ENCODE measurements around the gene THAP2.

DNA sequence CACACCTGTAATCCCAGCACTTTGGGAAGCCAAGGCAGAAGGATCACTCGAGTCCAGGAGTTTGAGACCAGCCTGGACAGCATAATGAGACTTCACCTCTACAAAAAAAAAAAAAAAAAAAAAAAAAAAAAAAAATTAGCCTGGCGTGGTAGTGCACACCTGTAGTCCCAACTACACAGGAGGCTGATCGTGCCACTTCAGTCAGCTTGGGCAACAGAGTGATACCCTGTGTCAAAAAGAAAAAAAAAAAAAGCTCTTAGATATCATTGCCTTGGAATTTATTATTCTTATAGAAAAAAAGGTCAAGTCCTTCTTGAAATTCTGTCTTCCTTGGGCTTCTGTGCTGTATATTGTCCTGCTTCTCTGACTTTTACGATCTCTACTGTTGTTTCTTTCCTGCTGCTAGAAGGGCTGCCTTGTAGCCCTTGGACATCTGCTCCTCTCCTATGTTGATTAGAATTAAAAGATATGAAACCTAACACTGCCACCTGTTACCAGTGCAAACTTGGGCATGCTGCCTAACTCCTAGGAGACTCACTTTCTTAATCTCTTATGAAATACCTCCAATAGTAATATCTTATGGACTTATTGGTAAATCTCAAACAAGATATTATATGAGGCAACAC, 27.5 kb downstream of the THAP2 start:
- no peak for TF ChIP-seq ARNT (IDR thresholded peaks at IDR 0.05)
- TF ChIP-seq FOXA1 (IDR thresholded peaks at IDR 0.05): no peak
- no peak for TF ChIP-seq SUZ12 (IDR thresholded peaks at IDR 0.05)
- TF ChIP-seq BHLHE40 (IDR thresholded peaks at IDR 0.05; ENCODE audit: borderline replicate concordance): no peak
- TF ChIP-seq SP1 (IDR thresholded peaks at IDR 0.05): no peak
- TF ChIP-seq NFRKB (IDR thresholded peaks at IDR 0.05): no peak
- no peak for TF ChIP-seq FOXK2 (IDR thresholded peaks at IDR 0.05)
- no peak for TF ChIP-seq FOXM1 (IDR thresholded peaks at IDR 0.05; ENCODE audit: borderline replicate concordance)
